HepG2 (cell line): ENCODE data around the gene FHIT. TPM values are rescaled to one million over a fixed set of nuclear protein-coding genes. Genes with fewer than 3 reads are reported as not detected.

Source experiments
- ATAC-seq: fragments of 200-7000 bp; cut with Tn5 transposase; 3 replicates; pipeline ENCODE4 v1.9.1; 2020; ENCODE audit warnings: mild to moderate bottlenecking, moderate library complexity
- BruUV-seq: library from RNA; stranded (reverse); fragments of 400-500 nt; replicated peaks from 2 replicates; lab custom pipeline; 2021; lab: Mats Ljungman, UMichigan
- CTCF ChIA-PET: fragments of 300-600 bp; formaldehyde crosslinking; extraction: SDS; loops from one replicate; lab custom pipeline; 2021; ENCODE audit warnings: low total read pairs, inconsistent platforms, low intra/inter-chr PET ratio; lab: Yijun Ruan, JAX
- POLR2A ChIA-PET: fragments of 350-600 bp; sonication (Branson Sonifier 250); formaldehyde crosslinking; loops from one replicate; lab custom pipeline; 2020; ENCODE audit warnings: antibody characterized with exemption, inconsistent platforms; lab: Yijun Ruan, JAX
- DNase-seq: peaks from one replicate; pipeline ENCODE4 v3.0.0-alpha.2; 2015; ENCODE audit warnings: low spot score
- FAIRE-seq: peaks from 3 replicates; lab custom pipeline; 2011; peaks lifted over from hg19 to GRCh38; lab: Jason Lieb, UNC
- H2AFZ ChIP-seq: one replicate; pipeline ENCODE4 v1.6.1; 2011; ENCODE audit warnings: low read length, inconsistent platforms
- H3K27ac ChIP-seq: fragments of 300-600 bp; 3 replicates; pipeline ENCODE4 v1.8.0; 2011; ENCODE audit warnings: mixed run types, mild to moderate bottlenecking, mixed read lengths, low read length, inconsistent platforms; ENCODE audit not compliant: insufficient read depth; ENCODE audit errors: extremely low read length
- H3K27me3 ChIP-seq, 2 experiments: fragments of 200-600 bp in 1 of 2; 2 replicates in 1 of 2; 3 replicates in 1 of 2; pipeline versions ENCODE4 v1.6.0 to v1.8.0; 2011; ENCODE audit warnings: low read length in 2 of 2, mild to moderate bottlenecking in 2 of 2, moderate library complexity in 2 of 2, inconsistent platforms in 1 of 2; ENCODE audit not compliant: insufficient read depth in 2 of 2, control insufficient read depth in 1 of 2
- H3K36me3 ChIP-seq, 2 experiments: fragments of 200-600 bp in 1 of 2; replicated peaks in 1 of 2; 2 replicates in 1 of 2; 3 replicates in 1 of 2; pipeline versions ENCODE4 v1.5.1 to v1.8.0; 2011; ENCODE audit warnings: low read length in 2 of 2, inconsistent platforms in 1 of 2; ENCODE audit not compliant: insufficient read depth in 2 of 2, control insufficient read depth in 1 of 2
- H3K4me1 ChIP-seq: 2 replicates; pipeline ENCODE4 v1.5.1; 2012; ENCODE audit warnings: low read length, inconsistent platforms; ENCODE audit not compliant: insufficient read depth
- H3K4me2 ChIP-seq: 2 replicates; pipeline ENCODE4 v1.6.0; 2011; ENCODE audit warnings: low read depth, low read length, inconsistent platforms
- H3K4me3 ChIP-seq, 3 experiments: fragments of 200-600 bp in 1 of 3; sonication (generic), shearing (Covaris generic) in 1 of 3; replicated peaks in 1 of 3; 2 replicates each; pipeline ENCODE4 v1.5.1; 2011 to 2016; ENCODE audit warnings: low read length in 3 of 3, inconsistent platforms in 2 of 3, low read depth in 2 of 3, mild to moderate bottlenecking in 2 of 3, control low read depth in 1 of 3, mixed read lengths in 1 of 3; ENCODE audit not compliant: insufficient read depth in 1 of 3
- H3K79me2 ChIP-seq: one replicate; pipeline ENCODE4 v1.6.1; 2011; ENCODE audit warnings: low read length, inconsistent platforms; ENCODE audit not compliant: insufficient read depth
- H3K9ac ChIP-seq: 2 replicates; pipeline ENCODE4 v1.6.0; 2011; ENCODE audit warnings: mild to moderate bottlenecking, low read depth, low read length, inconsistent platforms; ENCODE audit not compliant: insufficient read depth
- H3K9me3 ChIP-seq: 2 replicates; pipeline ENCODE4 v1.5.1; 2012; ENCODE audit warnings: mild to moderate bottlenecking, low read length
- H4K20me1 ChIP-seq: 2 replicates; pipeline ENCODE4 v1.6.0; 2011; ENCODE audit warnings: inconsistent platforms, mild to moderate bottlenecking, low read length, moderate library complexity; ENCODE audit not compliant: insufficient read depth
- CEBPG ChIP-seq: IDR thresholded peaks from 2 replicates; pipeline ENCODE4 v1.6.1; 2016
- CENPX ChIP-seq: sonication (generic); formaldehyde crosslinking; IDR thresholded peaks from 2 replicates; pipeline ENCODE4 v1.9.0; 2021; ENCODE audit warnings: mild to moderate bottlenecking, missing genetic modification reagents, moderate library complexity
- CHD4 ChIP-seq: fragments of 200-600 bp; sonication (generic); IDR thresholded peaks from 2 replicates; pipeline ENCODE4 v1.7.0; 2017; ENCODE audit warnings: mild to moderate bottlenecking, low read length, borderline replicate concordance
- DNMT3B ChIP-seq: conservative IDR thresholded peaks from 2 replicates; pipeline ENCODE4 v1.6.1; 2016; ENCODE audit warnings: missing biosample characterization, control low read depth
- GLI4 ChIP-seq: sonication (generic); formaldehyde crosslinking; IDR thresholded peaks from 2 replicates; pipeline ENCODE4 v1.5.1; 2020; ENCODE audit warnings: missing genetic modification reagents, mild to moderate bottlenecking, moderate library complexity, borderline replicate concordance
- GTF2F1 ChIP-seq: fragments of 150-350 bp; IDR thresholded peaks from 2 replicates; pipeline ENCODE4 v1.6.1; 2014; ENCODE audit warnings: low read length
- MXD4 ChIP-seq: IDR thresholded peaks from 2 replicates; pipeline ENCODE4 v1.6.1; 2016; ENCODE audit warnings: mild to moderate bottlenecking, missing biosample characterization, missing genetic modification reagents
- MYC ChIP-seq: sonication (generic); formaldehyde crosslinking; IDR thresholded peaks from 2 replicates; pipeline ENCODE4 v1.9.0; 2021; ENCODE audit warnings: missing genetic modification reagents, borderline replicate concordance
- PAX8 ChIP-seq: sonication (generic); formaldehyde crosslinking; IDR thresholded peaks from 2 replicates; pipeline ENCODE4 v1.8.0; 2022; ENCODE audit warnings: mild to moderate bottlenecking, missing genetic modification reagents, borderline replicate concordance
- REL ChIP-seq: sonication (generic); formaldehyde crosslinking; conservative IDR thresholded peaks from 2 replicates; pipeline ENCODE4 v1.8.0; 2022; ENCODE audit warnings: mild to moderate bottlenecking, missing genetic modification reagents, moderate library complexity
- SNRNP70 ChIP-seq: fragments of 200-400 bp; formaldehyde crosslinking; IDR thresholded peaks from 2 replicates; pipeline ENCODE4 v1.6.1; 2017; ENCODE audit warnings: mild to moderate bottlenecking, low read depth, low read length, moderate library complexity
- TEAD2 ChIP-seq: sonication (generic); formaldehyde crosslinking; IDR thresholded peaks from 2 replicates; pipeline ENCODE4 v1.9.0; 2021; ENCODE audit warnings: missing genetic modification reagents
- TFE3 ChIP-seq: IDR thresholded peaks from 2 replicates; pipeline ENCODE4 v1.6.1; 2016
- TRIM24 ChIP-seq: sonication (generic); formaldehyde crosslinking; IDR thresholded peaks from 2 replicates; pipeline ENCODE4 v1.8.0; 2022; ENCODE audit warnings: mild to moderate bottlenecking, missing genetic modification reagents
- ZBTB20 ChIP-seq: sonication (generic); formaldehyde crosslinking; IDR thresholded peaks from 2 replicates; pipeline ENCODE4 v1.8.1; 2023; ENCODE audit warnings: missing genetic modification reagents, low read depth, mild to moderate bottlenecking, borderline replicate concordance
- ZBTB21 ChIP-seq: sonication (generic); formaldehyde crosslinking; IDR thresholded peaks from 2 replicates; pipeline ENCODE4 v1.4.0; 2020; ENCODE audit warnings: missing genetic modification reagents
- ZFP37 ChIP-seq: sonication (generic); formaldehyde crosslinking; IDR thresholded peaks from 2 replicates; pipeline ENCODE4 v1.4.0; 2020; ENCODE audit warnings: missing genetic modification reagents, borderline replicate concordance
- ZNF431 ChIP-seq: sonication (generic); formaldehyde crosslinking; IDR thresholded peaks from 2 replicates; pipeline ENCODE4 v1.9.0; 2022; ENCODE audit warnings: missing genetic modification reagents, low read depth, mild to moderate bottlenecking, borderline replicate concordance
- ZNF777 ChIP-seq: sonication (generic); formaldehyde crosslinking; IDR thresholded peaks from 2 replicates; pipeline ENCODE4 v1.4.0; 2020; ENCODE audit warnings: missing genetic modification reagents
- in situ Hi-C: cut with HindIII; loops from 2 replicates; pipeline ENCODE4 v1.10.0; 2017; ENCODE audit warnings: low pct_unique_long_range_greater_than_20kb; ENCODE audit not compliant: extremely low pct_ligation_motif_present
- intact Hi-C: fragments of 100-400 bp; cut with micrococcal nuclease; formaldehyde crosslinking; loops from one replicate; pipeline ENCODE4 v1.10.0; 2022; ENCODE audit not compliant: unreplicated experiment
- polyA plus RNA-seq, 8 experiments: library from polyadenylated mRNA; depleted of rRNA in 3 of 8; stranded (reverse) in 7 of 8; unstranded in 1 of 8; fragments of >200 nt; fragmentation: Illumina TruSeq in 4 of 8; extraction: Trizol in 4 of 8; gene quantifications; 2 replicates each; pipeline versions ENCODE4 v1.2.1 to v1.2.3, GENCODE V29; 2011 to 2016; ENCODE audit warnings: low read depth in 4 of 8, missing spikeins in 1 of 8, mixed read lengths in 1 of 8; ENCODE audit not compliant: insufficient read depth in 1 of 8
- total RNA-seq, 5 experiments: library from RNA; depleted of rRNA; stranded (reverse); fragments of >200 nt; fragmentation: Illumina TruSeq; extraction: Trizol; gene quantifications; 2 replicates each; pipeline ENCODE4 v1.2.3, GENCODE V29; 2016; ENCODE audit warnings: low read depth in 1 of 5
- TF ChIP-seq, protein P1 (sequence below): sonication (generic); formaldehyde crosslinking; IDR thresholded peaks from 2 replicates; pipeline ENCODE4 v1.4.0; 2020; ENCODE audit warnings: mild to moderate bottlenecking, missing genetic modification reagents

The FHIT gene
- total and polyA plus RNA-seq, 2 of the 13 experiments (the other 11 are each of a cell fraction or from before 2014, with no cell fraction given) = 4.0 to 4.6 TPM

DNA sequence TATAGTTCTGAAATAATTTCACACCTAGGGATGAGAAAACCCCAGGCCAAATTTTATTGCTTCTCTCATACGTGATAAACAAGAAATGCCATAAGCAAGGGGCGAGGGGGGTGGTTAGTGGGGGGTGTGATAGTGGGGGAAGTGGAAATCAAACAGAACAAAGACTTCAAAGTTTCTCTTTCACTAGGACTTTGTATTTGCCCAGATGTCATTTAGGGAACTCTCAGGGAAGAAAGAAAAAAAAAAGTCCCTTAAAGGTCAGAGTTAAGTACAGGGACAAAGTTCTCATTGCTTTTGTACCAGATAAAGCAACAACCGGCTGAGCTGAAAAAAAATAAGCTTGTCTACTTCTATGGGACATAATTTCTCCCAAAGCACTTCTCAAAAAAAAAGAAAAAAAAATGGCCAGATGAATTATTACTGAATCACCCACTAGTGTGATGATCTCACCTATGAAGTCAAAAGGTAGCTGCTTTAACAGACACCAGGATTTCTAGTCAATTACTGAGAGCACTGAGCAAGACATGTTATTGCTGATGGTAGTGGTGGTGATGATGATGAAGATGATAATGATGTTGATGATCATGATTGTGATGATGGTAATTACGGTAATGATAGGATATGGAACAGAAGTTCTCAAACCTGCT, 56.2 kb downstream of the FHIT start (continued):
- TF ChIP-seq CHD4 (no peak), TFE3 (CRISPR knock-in tag) (no peak), TRIM24 (CRISPR knock-in tag) (no peak), DNMT3B (CRISPR knock-in tag) (no peak), ZNF777 (CRISPR knock-in tag) (no peak), ZBTB21 (peak; percentile 86; the same call in 1 of the 2 replicates), CENPX (no peak)
- TF ChIP-seq, all 625 proteins: peak for 31

- Histone ChIP-seq H3K27me3 (no peaks in the 10 kb centered on the region), H3K4me3 (no peak overlapping the region), H3K4me2 (no peak overlapping the region), H3K36me3 (no peaks in the 10 kb centered on the region), H3K9ac (no peak overlapping the region), H3K4me1 (peaks cover 38% of the 10 kb centered on the region), H3K9me3 (no peaks in the 10 kb centered on the region), H3K79me2 (no peaks in the 10 kb centered on the region), H3K27ac (no peak overlapping the region), H4K20me1 (no peaks in the 10 kb centered on the region), H2AFZ (no peak overlapping the region)
- BruUV-seq = no TSS peak
- ChIA-PET POLR2A (no interaction called here), CTCF (no interaction called here)
- FAIRE-seq (no peak), ATAC-seq (no peak), DNase-seq (no peak)
- intact Hi-C loops (no loop called here), in situ Hi-C loops (no loop called here)
- TF ChIP-seq MYC (CRISPR knock-in tag) = no peak
- no peak for TF ChIP-seq MXD4 (CRISPR knock-in tag)
- TF ChIP-seq ZNF431 (CRISPR knock-in tag) = no peak
- no peak for TF ChIP-seq GLI4
- TF ChIP-seq TEAD2 = no peak
- TF ChIP-seq ZBTB20 = no peak
- TF ChIP-seq SNRNP70 = no peak
- no peak for TF ChIP-seq GTF2F1
- TF ChIP-seq CEBPG (CRISPR knock-in tag) = no peak
- no peak for TF ChIP-seq PAX8
- TF ChIP-seq ZFP37 (CRISPR knock-in tag) = no peak
- TF ChIP-seq, protein P1, sequence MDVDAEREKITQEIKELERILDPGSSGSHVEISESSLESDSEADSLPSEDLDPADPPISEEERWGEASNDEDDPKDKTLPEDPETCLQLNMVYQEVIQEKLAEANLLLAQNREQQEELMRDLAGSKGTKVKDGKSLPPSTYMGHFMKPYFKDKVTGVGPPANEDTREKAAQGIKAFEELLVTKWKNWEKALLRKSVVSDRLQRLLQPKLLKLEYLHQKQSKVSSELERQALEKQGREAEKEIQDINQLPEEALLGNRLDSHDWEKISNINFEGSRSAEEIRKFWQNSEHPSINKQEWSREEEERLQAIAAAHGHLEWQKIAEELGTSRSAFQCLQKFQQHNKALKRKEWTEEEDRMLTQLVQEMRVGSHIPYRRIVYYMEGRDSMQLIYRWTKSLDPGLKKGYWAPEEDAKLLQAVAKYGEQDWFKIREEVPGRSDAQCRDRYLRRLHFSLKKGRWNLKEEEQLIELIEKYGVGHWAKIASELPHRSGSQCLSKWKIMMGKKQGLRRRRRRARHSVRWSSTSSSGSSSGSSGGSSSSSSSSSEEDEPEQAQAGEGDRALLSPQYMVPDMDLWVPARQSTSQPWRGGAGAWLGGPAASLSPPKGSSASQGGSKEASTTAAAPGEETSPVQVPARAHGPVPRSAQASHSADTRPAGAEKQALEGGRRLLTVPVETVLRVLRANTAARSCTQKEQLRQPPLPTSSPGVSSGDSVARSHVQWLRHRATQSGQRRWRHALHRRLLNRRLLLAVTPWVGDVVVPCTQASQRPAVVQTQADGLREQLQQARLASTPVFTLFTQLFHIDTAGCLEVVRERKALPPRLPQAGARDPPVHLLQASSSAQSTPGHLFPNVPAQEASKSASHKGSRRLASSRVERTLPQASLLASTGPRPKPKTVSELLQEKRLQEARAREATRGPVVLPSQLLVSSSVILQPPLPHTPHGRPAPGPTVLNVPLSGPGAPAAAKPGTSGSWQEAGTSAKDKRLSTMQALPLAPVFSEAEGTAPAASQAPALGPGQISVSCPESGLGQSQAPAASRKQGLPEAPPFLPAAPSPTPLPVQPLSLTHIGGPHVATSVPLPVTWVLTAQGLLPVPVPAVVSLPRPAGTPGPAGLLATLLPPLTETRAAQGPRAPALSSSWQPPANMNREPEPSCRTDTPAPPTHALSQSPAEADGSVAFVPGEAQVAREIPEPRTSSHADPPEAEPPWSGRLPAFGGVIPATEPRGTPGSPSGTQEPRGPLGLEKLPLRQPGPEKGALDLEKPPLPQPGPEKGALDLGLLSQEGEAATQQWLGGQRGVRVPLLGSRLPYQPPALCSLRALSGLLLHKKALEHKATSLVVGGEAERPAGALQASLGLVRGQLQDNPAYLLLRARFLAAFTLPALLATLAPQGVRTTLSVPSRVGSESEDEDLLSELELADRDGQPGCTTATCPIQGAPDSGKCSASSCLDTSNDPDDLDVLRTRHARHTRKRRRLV (CRISPR knock-in tag) = no peak
- TF ChIP-seq REL (CRISPR knock-in tag) = no peak
These were observed 59.0 kb downstream of the FHIT start for GRCh38 chr3:61192222-61192621.
